Non-pigmented ciliary epithelial cell (primary cell): ENCODE data around the gene TMEM171.

Experiments
- DNase-seq: peaks from one replicate; pipeline ENCODE4 v3.0.0-alpha.2; 2010; ENCODE audit warnings: low read depth

The TMEM171 gene

GRCh38 chr5:73152411-73153388 lies 32.3 kb downstream of the TMEM171 start:
- no peak for DNase-seq

GRCh38 chr5:73153513-73153912 lies 33.1 kb downstream of the TMEM171 start:
- DNase-seq: no peak

GRCh38 chr5:73154208-73155006 lies 34.0 kb downstream of the TMEM171 start:
- DNase-seq: no peak

- DNase-seq: no peak
These were observed 35.2 kb downstream of the TMEM171 start for GRCh38 chr5:73155271-73156222.

GRCh38 chr5:73157414-73158303 lies 37.3 kb downstream of the TMEM171 start:
- no peak for DNase-seq

GRCh38 chr5:73158313-73158712 lies 37.9 kb downstream of the TMEM171 start:
- DNase-seq: no peak

GRCh38 chr5:73160239-73160671 lies 39.9 kb downstream of the TMEM171 start:
- no peak for DNase-seq

GRCh38 chr5:73170522-73170921 lies 50.1 kb downstream of the TMEM171 start:
- no peak for DNase-seq

GRCh38 chr5:73171495-73171894 lies 51.1 kb downstream of the TMEM171 start:
- DNase-seq: no peak

- no peak for DNase-seq
These were observed 52.6 kb downstream of the TMEM171 start, which contains the start of gene TMEM174 for GRCh38 chr5:73172951-73173350. Gene TMEM174 (plus strand): TSS chr5:73173193. CDS start chr5:73173244, 51 bp downstream.

- DNase-seq: no peak
These were observed 53.9 kb downstream of the TMEM171 start for GRCh38 chr5:73174100-73174815.

GRCh38 chr5:73176250-73176649 lies 55.9 kb downstream of the TMEM171 start:
- DNase-seq: no peak

GRCh38 chr5:73178265-73178664 lies 57.9 kb downstream of the TMEM171 start:
- DNase-seq: no peak

GRCh38 chr5:73179730-73180129 lies 59.4 kb downstream of the TMEM171 start:
- DNase-seq: no peak

- DNase-seq: peak; percentile 59
These were observed 60.2 kb downstream of the TMEM171 start for GRCh38 chr5:73180566-73180965.
